ENCODE data around the gene MYL12B.

The MYL12B gene

GRCh38 chr18:3236470-3236869, 25.5 kb upstream of the MYL12B start:
- no peak for DNase-seq

DNA sequence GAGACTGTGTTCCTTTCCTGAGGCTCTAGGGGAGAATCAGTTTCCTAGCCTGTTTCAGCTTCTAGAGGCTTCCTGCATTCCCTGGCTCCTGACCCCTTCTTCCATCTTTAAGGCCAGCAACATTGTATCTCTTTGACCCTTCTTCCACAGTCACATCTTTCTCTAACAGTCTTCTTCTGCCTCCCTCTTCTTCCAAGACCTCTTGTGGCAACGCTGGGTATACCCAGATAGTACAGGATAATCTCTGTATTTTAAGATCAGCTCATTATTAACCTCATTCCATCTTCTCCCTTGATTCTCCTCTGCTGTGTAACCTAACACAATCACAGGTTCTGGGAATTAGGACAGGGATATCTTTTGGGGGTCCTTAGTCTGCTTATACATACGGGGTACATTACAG, 23.2 kb upstream of the MYL12B start:
- DNase-seq, result no peak

- no peak for DNase-seq
Observed at GRCh38 chr18:3245185-3245564, 16.8 kb upstream of the MYL12B start.

GRCh38 chr18:3245853-3246634, 15.9 kb upstream of the MYL12B start:
- DNase-seq, result peak; percentile 82

- no peak for DNase-seq
Observed at GRCh38 chr18:3246635-3247239, 15.2 kb upstream of the MYL12B start.

GRCh38 chr18:3247240-3248061, 14.5 kb upstream of the MYL12B start, which contains the start of gene MYL12A:
Gene MYL12A (plus strand): TSS chr18:3247801. CDS start chr18:3253248, 5,447 bp downstream.
- DNase-seq, result peak; percentile 93

GRCh38 chr18:3248062-3248657, 13.8 kb upstream of the MYL12B start:
- DNase-seq, result no peak

DNA sequence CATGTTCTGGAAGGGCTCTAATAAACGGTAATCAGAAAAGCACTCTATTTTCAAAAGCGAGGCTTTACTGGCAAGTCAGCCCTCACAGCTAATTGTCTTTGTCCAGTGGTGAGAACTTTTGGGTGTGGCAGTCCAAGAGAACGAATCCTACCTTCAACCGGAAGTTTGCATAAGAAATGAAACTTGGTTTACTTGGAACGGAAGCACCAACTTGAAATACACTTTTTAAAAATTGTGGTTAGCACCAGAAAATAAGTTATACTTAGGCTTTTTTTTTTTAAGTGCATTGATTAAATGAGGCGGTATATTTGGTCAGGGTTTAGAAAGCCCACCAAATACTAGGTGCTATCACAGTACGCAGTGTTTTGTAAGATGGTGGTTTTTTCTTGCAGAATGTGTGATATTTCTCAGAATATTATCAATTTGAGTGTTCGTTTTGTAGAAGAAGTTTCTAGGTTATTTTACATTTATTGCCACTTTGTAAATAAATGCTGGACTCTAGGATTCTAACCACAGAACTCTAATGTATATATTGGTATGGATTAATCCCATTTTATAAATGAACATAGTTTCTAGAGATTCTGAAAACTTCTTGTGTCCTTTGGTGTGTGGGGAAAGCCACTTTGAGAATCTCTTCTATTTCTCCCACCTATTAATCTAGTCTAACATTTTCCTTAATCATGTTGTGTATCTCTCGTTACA, 13.1 kb upstream of the MYL12B start:
- peak; percentile 68 for DNase-seq

GRCh38 chr18:3250237-3251107, 11.5 kb upstream of the MYL12B start:
- no peak for DNase-seq

- no peak for DNase-seq
Observed at GRCh38 chr18:3251249-3251962, 10.5 kb upstream of the MYL12B start.

- DNase-seq, result no peak
Observed at GRCh38 chr18:3251963-3252277, 10.0 kb upstream of the MYL12B start.

DNA sequence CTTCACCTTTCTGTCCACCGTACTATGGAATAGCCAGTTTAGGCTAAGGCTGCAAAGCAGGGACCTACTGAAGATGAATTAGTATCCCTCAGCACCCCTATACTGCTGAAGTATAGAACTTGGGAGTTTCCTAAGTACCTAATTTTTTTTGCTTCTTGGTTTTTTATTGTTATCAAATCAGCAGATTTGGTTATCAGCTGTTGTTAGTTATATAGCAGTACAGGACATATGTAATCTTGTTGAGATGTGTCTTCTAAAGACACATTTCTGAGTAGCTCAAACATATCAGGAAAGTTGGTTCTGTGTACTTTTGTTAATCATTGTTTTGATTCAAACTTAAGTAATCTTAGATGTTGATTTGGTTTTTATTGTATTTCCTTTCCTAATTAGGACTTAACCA, 9.1 kb upstream of the MYL12B start:
- DNase-seq, result no peak

- no peak for DNase-seq
Observed at GRCh38 chr18:3254725-3255124, 7.2 kb upstream of the MYL12B start.

- DNase-seq, result no peak
Observed at GRCh38 chr18:3255611-3256165, 6.2 kb upstream of the MYL12B start.

DNA sequence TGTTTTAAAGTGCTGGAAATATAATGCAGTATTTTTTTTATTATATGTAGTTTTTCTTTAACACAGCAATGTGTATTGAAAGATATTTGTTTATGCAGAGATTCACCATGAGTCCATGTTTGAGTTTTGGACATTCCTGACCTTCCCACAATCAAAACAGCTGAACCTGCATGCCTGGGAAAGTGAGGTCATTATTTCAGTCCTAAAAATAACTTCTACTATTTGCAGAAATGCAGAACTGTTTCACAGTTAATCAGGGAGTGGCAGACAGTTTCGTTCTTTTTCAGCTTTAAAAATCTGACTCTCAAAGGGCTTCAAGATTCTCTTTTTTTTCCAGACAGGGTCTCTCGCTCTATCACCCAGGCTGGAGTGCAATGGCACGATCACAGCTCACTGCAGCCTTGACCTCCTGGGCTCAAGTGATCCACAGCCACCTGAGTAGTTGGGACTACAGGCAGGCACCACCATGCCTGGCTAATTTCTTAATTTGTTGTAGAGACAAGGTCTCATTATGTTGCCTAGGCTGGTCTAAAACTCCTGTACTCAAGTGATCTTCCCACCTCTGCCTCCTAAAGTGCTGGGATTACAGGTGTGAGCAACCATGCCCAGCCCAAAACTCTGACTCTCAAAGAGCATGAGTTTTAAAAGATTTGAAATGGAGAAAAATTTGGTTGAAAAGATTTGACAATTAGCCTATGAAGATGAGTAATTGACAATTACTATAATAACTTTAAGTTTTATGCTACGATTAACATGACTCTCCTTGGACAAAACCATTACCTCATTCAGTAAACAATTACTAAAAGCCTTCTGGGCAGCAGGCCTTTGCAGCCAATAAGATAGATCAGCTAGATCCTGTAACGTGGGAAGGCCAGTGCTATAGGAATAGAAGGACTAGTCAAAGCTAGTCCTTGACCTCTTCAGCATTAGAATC, 5.0 kb upstream of the MYL12B start:
- DNase-seq, result no peak

- DNase-seq, result no peak
Observed at GRCh38 chr18:3257627-3258120, 4.3 kb upstream of the MYL12B start.

DNA sequence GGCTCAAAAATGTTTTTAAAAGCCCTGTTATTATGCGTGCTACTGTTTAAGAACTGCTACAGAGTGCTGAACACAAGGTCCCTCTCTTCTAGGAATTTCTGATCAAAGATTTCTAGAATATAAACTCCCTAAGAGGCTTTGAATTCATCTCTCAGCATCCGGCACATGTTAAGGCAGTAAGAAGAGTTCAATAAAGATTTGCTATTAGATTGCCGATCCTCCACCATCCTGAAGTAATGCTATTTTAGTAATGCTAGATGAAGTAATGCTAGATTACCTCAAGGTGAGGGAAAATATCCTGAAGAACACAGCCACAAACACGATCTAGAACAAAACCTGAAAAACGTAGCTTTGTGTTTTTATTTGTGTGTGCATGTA, 949 bp upstream of the MYL12B start:
- no peak for DNase-seq

- peak; percentile 56 for DNase-seq
Observed at GRCh38 chr18:3262234-3263131, 550 bp downstream of the MYL12B start.

All from CD4-positive, alpha-beta T cell treated with Interleukin-10 for 1 hour (primary cell).